NCI-H2081 treated with DMSO at 0.1 percent for 48 hours (cell line): Measurements from ENCODE around the gene SLC17A9.

Experiments used
- DNase-seq: peaks from one replicate; lab custom pipeline; 2025; lab: John Stamatoyannopoulos, UW

The SLC17A9 gene

DNA sequence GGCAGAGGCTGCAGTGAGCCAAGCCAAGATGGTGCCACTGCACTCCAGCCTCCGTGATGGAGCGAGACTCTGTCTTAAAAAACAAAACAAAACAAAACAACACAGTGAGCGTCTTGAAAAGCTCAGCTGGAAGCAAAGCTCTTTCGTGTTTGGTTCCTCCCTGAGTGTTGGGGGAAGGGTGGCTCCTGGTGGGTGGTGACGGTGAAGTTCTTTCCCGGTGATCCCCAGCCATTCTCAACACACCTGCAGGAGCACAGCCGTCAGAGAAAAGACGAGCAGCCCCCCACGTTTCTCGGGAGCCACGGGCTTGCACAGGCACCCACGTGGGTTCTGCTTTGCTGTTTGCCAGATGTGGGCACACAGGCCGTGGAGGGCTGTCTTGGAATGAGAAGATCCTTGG lies 51.0 kb downstream of the SLC17A9 start:
- DNase-seq, result no peak

DNA sequence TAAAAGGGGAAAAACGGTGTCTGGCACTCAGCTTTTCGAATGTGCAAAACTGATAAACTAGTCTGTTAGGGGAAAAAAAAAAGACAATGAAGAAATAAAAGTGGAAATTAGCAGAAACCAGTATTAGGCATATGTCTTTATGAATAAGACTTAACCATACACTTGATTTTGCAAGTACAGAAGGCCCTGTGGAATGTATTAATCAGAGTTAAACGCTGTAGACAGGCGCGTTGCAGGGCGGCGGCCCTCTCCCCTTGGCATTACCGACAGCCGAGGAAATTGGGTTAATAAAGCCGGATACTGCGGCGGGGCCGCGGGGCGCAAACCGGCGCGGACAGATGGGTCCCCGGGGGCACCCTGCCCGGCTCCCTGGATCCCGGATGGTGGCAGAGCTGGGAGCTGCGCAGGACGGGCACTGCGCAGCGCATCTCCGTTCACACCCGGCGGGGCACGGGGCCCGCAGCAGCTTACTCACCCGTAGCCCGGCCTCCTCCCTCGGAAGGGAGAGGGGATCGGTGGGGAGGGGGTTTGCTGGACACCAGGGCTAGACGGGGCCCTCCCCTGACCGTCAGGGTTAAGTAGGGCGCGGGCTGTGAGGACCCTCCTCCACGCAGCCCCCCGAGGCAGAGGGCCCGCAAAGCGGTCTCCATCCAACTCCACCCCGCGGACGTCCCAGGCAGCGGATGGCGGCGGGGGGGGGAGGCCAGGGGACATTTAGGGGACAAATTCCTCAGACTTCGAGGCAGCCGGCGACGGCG lies 52.3 kb downstream of the SLC17A9 start:
- DNase-seq, result no peak

DNA sequence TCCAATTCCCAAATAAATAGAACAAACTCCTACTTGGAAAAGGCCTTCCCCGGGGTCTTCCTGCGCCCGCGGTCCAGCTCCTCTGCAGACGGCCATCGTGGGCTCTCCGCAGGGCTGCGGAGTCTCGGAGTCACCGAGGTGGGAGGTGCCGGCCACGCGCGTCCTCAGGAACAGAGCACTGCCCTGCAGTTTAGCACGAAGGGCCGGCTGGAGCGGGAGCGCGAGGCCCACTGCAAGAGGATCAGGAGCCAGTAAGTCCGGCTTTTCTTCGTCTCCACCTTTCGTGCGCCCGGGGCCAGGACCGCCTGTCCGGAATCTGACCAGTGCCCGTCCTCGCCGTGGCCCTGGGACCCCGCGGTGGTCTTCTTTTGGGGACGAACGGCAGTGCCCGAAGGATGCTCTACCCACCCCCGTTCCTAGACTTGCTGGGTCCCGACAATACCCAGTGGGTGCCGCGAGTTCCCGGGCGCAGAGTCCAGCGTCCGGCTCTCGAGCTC lies 52.9 kb downstream of the SLC17A9 start:
- DNase-seq, result no peak

DNA sequence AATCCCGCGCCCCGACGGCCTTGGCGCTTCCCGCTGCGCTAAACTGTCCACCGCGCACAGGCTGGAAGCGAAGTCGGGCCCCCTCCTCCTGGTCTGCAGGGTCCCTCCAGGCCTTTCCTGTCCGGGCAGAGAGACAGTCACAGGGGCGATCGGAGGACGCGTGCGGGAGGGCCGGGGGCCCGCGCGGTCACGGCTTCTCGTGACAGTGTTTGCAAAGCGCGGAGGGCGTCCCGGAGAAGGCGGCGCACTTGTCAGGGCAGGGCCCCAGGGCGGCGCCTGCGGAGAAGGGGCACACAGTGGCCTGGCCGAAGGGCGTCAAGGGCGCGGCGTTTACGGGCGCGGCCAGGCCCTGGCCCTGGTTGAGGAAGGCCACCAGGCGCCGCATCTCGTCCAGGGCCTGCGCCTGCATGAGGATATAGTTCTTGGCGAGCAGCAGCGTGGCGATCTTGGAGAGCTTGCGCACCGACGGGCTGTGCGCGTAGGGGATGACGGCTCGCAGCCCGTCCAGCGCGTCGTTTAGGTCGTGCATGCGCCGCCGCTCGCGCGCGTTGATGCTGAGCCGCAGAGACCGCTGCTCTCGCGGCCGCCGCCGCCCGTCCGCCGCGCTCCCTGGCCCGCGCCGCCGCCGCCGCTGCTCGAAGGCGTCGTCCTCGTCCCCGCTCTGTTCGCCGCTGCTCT lies 53.5 kb downstream of the SLC17A9 start:
- no peak for DNase-seq

DNA sequence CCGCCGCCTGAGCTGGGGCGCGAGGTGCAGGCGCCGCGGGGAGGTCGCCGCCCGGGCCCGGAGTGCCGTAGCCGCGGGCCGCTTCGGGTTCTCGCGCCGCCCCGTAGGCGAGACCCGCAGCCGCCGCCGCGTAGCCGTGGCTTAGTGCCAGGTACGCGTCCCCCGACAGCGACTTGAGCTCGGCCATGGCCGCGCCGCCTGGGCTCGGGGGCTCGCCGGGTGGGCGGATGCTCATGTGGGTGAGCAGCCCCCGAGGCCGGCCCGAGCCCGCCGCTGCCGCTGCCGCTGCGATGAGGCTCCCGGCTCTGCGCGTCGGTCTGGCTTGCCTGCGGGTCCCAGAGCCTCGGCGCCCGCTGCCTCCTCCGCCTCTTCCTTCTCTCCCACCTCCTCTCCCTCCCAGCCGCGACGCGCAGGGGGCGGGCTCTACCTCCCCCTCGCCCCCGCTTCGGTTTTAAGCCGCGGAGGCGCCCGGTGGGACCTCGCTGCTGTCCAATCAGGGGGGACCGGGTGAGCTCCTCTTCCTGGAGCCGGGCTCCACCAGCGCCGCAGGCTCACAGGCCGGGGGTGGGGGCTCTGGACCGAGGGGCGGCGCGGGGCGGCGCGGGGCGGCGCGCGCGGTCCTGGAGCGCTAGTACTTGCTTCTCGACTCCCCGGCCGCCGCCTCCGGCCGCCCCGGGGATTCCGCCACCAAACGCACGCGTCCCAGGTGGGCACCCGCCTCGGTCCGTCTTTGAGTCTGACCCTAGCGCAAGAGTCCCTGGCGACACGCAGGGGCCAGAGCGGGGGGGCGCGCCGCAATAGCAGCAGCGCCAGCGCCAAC lies 54.2 kb downstream of the SLC17A9 start, which contains the start of gene BHLHE23:
Gene BHLHE23 (minus strand): TSS at position 425 of the 820 bp plus-strand sequence. CDS start 190 bp downstream, at position 235.
- DNase-seq, result no peak

DNA sequence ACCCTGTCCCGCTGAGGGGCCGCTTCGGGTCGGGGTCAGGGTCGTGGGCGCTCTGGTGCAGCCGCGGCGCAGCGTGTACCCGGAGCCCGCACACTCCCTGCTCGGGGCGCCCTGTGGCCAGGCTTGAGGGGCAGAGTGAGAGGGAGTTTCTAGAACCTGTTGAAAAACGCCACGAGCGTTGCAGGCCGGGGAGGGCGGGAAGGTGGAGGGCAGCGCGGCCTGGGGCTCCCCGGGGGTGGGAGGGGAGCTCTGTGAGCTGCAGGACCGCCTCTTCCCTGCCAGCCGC lies 54.8 kb downstream of the SLC17A9 start:
- no peak for DNase-seq

DNA sequence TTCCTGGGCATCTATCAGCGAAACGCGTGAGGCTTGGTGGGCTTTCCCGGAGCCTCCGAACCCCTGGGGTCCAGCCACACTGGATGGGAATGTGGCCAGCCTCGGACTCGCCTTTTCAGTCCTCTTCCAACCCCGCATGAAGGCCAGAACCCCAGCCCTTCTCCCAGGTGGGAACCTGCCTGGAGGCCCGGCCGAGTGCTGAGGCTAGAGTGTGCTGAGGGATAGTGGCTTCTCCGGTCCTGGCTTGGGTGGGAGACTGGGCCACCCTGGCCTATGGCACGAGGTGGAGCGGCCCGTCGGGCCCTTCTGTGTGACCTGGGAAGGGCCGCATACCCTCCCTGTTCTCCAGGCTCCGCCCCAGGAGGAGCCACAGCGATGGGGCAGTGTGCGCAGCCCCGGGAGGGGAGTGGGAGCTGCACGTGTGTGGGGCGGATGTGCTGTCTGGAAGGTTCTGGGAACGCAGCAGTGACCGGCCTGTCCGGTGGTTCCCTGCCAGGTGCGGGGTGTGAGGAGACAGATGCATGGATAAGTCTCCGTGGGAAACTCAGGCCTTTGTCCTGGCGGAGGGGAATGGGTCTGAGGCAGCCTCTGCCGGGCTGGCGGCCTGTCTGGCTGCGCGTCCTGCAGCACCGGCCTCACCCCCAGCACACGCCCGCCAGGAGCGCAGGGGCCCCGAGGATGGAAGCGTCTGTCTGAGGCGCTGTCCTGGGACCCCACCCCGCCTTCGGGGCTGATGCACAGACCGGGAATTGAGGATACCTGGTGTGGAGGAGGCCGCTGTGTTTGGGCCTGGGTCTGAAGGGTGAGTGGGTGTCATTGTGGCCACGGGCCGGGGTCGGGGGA lies 55.4 kb downstream of the SLC17A9 start:
- no peak for DNase-seq

DNA sequence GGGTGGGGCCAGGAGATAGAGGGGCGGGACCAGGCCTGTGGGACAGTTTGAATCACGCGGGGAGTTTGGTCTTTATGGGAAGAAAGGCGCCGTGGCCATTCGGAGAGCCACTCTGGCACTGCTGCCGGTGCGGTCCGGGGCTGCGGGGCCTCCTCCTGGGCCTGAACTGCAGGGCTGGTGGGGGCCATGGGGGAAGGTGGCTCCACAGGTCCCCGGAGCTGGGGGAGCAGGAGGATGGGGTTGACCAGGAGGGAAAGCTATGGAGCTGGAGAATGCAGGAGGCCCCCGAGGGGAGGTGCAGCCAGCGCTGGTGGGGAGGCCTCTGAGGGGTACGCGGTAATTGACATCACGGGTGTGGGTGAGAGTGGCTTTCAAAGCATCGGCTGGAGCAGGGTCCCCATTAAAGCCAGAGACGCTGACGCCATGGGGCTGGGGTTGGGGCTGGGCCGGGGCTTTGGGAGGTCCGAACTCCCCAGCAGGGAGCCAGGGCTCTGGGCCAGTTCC lies 56.1 kb downstream of the SLC17A9 start:
- DNase-seq, result no peak

DNA sequence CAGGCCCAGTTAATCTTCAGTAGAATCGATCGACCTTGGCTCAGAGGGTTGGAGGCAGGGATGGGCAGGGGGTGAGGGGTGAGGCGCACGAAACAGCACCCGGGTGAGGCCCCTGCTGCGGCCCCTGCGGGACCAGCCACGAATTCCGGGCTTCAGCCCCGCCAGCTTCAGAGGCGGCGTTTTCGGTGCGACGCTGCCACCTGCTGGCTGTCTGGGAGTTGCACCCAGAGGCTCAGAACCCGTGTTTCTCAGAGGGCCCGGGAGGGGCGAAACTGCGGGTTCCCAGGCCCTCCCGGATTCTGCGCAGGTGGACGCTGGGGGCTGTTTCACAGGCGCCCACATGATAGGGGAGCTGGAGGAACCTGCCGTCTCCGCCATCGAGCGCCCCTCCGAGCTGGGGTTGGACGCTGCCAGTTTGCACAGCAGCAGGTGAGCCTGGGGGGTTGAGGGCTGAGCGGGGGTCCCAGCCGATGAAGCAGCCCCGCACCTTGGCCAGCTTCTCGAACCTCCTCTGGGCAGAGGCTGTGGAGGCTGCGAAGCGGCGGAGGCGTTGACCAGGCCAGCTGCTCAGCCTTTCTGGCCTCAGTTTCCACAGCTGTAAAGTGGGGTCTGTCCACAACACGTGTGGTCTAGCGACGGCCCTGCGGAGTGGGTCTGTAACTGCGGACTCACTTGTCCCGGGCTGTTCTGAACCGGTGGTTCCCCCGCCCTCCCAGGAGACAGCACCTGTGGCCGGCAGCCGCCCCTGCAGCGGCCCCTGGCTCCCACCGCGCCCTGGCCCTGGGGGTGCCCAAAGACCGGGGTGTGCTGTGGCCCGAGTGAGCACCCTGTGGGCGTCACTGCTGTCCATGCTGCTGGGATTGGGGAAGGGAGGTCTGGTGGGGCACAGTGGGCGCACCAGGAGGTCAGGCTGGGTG lies 56.8 kb downstream of the SLC17A9 start:
- peak; percentile 19 for DNase-seq

DNA sequence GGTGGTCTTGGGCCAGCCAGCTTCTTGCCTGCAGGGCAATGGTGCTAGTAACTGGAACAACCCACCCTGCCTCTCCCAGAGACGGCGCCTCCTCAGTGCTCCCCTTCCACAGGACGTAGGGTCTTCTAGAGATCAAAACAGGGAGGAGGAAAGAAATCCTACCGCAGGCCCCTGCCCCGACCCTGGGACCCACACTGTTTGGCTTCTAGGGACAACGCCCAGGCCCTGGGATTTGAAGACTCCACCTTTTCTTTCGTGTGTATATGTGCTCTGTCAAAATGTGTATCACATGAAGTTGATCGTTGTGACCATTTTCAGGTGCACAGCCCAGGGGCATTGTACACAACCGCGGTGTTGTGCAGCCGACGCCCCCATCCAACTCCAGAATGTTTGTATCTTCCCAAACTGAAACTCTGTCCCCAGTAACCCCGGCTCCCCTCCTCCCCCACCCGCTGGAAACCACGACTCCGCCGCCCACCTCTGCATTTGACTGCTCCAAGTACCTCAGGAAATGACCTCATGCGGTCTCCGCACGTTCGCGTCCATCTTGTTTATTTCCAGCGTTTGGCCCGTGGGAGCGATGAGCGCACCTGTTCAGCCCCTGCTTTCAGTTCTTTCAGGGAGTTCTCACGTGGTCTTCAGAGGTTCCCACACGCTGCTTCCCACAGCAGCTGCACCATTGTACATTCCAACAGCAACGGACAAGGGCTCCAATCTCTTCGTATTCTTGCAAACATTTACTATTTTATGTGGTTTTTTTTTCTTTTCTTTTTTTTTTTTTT lies 57.7 kb downstream of the SLC17A9 start:
- no peak for DNase-seq

DNA sequence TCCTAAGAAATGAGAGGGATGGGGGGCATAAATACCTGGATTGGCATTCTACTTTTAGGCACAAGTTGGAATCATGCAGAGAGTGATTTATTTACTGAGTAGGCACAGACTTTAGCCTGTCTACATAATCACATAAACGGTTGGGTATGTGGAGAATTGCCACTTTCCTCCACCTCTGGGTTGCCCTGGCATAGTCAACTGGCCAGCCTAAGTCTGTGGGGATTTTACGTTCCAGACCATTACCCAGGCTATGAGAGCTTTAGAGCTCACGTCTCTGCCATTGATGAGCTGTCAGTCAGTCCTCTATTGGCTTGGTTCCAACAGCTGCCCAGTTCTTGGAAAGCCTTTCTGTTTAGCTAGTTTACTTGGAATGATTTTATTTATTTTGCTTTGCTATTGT lies 59.3 kb downstream of the SLC17A9 start:
- DNase-seq, result no peak

DNA sequence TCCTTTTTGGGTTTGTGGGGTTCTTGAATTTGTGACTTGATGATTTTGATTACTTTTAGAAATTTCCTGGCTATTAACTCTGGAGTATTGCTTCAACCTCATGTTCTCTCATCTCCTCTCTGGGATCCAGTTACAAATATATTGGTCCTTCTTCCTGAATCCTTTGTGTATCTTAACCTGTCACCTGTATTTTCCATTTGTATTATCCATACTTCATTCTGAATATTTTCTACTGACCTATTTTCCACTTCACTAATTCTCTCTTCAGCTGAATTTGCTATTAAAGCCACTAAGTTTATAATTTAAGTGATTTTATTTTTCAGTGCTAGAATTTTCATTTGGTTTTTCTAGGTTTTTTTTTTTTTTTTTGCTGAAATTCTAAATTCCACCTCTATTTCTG lies 60.7 kb downstream of the SLC17A9 start:
- DNase-seq, result no peak

DNA sequence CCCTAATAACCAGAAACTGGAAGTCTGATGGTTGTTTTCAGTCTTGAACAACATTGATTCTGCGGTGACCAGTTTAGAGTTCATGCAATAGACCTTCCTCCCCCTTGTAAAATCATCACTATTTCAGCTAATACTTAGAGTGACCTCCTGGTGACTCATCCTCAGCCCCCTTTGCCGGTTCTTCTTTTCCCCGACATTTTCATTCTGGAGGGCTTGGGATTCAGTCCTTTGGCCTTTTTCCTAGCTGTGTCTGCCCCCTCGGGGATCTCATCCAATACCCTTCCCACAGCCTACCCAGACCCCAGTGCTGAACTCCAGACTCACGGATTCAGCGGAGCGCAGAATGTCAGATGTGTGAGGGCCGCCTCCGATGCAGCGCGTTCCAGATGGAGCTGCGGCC lies 61.8 kb downstream of the SLC17A9 start:
- DNase-seq, result no peak

DNA sequence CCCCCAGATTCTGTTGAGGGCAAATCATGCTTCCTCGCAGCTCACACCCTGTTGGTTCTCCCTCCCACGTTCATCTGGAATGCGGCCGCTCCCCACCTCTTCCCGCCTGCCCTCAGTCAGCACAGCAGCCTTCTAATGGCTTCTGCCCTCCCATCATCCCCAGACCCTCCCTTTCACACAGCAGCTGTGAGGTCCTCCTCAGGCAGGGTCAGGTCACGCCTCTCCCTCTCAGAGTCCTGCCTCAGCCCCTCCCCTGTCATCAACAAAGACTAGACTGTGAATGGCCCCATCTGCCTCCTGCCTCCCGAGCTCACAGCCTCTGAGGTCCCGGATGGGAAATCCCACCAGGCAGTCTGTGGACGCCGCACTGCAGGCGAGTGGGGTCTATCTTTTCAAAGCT lies 62.2 kb downstream of the SLC17A9 start:
- DNase-seq, result no peak

DNA sequence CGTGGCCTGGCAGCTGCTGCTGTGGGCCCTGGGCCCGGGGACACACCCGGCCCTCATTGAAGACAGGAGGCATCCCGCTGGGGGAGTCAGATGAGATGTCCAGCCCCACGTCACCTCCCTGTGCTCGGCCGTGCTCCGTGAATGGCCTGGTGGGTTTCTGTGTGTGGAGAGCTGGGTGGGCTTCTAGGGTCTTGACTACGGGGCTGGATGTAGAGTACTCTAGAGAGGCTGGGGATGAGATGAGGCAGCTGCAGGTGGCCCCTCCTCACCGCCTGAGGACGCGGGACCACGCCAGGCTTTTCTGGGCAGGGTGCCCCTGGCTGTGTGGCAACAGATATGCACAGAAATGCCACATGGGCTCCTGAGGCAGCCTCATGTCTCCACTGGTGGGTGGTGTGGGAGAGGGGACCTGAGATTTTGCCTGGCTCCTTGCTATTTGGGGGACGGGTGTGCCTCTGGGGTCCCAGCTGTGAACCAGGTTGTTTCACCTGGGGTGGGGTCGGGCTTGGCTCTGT lies 62.7 kb downstream of the SLC17A9 start:
- no peak for DNase-seq

DNA sequence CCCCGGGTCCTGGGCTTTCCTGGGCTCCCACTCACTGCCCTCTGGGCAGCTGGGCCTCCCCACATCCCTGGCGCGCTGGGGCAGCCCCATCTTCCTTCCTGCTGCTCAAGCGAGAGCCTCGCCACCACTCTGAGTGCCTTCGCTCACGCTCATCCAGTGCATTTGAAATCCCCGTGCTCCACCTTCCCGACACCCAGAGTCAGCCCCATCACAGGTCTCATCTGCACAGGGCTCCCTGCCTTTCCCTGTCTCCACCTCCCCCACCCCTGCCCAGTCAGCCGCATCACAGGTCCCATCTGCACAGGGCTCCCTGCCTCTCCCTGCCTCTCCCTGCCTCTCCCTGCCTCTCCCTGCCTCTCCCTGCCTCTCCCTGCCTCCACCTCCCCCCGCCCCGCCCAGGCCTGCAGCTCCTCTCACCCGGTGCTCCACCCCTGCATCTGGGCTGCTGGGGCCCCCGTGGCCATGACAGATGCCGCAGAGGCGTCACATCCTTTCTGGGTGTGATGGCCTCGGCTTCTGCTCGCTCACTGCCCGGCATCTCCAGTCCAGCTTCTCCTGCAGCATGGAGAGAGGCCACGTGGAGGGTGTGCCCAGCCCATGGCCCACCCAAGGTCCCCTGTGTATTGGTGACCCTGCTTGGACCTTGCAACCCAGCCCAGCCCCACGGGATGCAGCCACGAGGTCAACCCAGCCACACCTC lies 63.3 kb downstream of the SLC17A9 start:
- DNase-seq, result no peak

DNA sequence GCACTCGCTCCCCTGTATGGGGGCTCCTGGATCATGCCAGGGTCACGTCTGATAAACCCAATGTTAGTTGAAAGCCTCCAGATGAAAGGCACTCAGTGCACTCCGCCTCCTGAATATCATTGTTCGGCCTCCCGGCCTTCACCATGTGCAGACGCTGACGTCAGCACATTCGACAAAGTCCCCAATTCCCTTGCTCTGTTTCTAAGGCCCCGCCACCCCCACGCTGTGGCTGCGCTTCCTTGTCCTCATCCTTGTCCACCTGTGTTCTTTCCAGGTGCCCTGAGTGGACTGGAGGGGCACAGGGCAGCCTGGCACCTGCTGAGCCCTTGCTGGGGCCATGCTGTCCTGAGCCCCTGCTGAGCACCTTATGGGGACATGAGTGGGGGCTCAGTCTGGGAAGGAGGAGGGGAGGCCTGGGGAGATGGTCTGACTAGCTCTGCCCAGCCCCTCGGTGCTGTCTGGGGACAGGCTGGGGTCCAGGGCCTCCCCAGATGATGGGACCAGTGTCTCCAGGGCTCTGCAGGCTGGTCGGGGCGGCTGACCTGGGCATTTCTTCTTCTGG lies 64.1 kb downstream of the SLC17A9 start:
- DNase-seq, result no peak

DNA sequence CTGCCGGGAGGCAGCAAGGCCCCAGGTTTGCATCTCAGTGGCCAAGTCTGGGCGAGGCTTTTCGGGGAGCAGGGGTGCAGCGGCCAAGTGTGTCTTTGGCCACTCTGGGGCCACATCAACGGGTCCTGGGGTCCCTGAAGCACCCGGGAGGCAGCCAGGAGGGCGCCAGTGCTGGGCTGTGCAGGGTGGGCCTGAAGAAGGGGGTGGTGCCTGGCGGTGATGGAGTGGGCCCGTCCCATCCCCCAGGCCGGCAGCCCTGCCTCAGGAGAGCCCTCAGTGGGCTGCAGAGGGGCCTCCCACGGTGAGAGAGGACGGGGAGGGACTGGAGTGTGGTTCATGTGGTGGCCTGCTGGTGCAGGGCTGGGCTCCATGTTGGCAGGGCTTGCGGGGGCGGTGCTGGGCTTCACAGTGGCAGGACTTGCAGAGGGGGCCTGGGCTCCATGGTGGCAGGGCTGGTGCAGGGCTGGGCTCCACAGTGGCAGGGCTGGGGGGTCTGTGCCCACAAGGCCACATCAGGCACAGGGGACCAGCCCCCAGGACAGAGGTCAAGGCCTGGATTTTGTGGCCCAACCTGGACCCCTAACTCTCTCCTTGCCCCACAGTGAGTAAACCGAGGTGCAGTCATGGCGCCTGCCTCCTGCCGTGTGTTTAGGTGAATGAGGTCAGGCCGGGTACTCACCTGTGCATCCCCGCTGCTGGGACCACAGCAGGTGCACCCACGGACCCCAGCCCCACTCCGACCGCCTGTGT lies 64.7 kb downstream of the SLC17A9 start:
- no peak for DNase-seq
